COLO668 (cell line): ENCODE measurements around the gene DSCAML1.

Experiments used
- DNase-seq: peaks from one replicate; lab custom pipeline; 2025; ENCODE audit not compliant: unreplicated experiment; lab: John Stamatoyannopoulos, UW

DSCAML1 gene

DNA sequence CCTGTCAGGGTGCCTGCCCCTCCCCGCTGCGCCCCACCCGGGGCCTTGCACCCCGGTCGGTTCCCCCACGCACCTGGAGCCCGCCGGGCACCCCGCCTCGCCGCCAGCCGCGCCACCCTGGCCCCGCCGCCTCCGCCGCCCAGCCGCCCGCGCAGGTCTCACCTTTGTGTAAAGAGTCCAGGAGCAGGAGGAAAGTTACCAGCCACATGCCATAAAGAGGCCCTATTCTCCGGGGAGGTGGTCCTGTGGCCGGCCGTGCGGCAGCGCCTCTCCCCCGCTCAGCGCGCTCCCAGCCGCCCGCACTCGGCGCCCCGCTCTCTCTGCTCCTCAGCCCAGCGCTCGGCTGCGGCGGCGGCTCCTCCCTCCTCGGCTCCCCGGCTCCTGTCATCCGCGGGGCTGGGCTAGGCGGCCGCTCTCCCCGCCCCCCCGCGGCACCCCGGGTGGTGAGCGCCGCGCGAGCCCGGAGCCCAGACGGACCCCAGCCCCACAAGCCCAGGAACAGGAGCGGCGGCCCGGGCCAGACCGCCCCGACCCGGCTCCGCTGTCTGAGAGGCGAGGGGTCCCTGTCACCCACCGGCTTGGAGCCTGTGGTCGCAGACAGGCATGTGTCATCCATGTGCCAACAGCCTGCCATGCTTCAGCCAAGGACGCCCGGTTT lies at the start of gene DSCAML1:
TSS of gene DSCAML1 (minus strand) at position 345 of the 658 bp plus-strand sequence. CDS start at position 208, 137 bp downstream.
- DNase-seq: peak; percentile 68

DNA sequence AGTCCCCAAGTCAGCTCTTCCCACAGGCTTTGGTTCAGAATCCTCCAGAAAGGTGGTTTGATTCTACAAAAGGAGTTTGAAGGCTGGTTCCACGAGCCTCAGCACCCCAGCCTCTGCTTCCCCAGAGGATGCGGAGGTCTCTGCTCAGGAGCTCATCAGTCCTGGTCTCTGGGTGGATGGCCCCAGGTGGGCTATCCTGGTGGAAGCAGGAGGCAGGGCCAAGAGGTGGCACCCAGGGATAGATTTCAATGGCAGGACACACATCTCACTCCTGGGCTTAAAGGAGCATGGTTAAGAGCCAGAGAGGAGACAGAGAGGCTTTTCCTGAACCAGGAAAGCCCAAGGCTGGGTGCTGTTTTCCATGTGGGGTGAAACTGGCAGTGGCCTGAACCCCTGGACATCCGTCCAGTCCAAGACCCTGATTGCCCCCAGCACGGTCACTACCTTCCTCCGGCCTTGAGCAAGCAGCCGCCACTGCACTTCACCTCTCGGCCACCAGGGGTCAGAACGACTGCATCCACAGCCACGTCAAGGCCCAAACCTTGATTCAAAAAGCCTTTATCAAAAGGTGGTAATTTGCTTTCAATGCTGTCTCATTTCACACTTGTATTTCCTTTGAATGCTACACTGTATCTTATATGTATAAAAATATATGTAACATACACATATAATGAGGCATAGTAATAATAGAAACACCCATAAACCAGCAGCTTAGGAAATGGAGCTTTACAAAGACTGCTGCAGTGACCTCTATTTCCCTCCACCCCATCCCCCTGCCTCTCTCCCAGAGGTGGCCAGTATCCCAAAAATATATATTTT lies 46.9 kb upstream of the DSCAML1 start:
- DNase-seq: peak; percentile 72

DNA sequence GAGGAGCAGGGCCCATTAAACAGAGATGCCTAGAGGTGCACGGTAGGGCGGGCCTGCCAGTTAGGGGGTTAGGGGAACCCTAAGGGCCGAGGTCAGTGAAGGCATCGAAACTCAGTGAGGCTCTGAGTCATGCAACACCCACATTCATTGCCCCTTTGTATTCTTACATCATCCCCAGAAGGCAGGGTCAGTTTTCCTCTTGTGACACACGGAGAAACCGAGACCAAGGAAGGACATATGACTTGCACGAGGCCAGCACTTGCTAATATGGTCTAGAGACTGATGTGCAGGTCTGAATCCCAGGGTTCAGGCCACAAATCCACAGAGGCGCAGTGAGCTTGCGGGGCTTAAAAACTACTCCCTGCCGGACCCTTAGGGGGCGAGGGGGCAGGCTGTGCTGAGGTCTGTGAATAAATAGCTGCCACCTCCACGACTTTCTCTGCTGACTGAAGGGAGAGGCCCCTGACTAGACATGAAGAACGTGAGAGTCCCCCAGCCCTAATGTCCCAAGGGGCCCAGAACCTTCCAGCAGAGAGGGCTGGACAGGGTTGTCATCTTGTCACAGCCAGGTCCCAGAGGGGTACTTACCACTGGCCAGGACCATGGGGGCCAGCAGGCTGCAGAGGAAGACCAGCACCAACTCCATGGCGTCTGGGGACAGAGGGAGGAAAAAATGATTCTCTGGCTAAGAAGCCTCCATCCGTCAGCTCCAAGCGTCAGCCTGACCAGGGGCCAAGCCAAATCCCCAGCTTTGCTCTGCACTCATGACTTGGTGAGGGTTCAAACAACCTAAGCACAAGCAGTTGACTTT lies 45.3 kb upstream of the DSCAML1 start:
- DNase-seq: no peak

- no peak for DNase-seq
These were observed 44.6 kb upstream of the DSCAML1 start for GRCh38 chr11:117841551-117842031.

- DNase-seq: no peak
These were observed 44.0 kb upstream of the DSCAML1 start for GRCh38 chr11:117840881-117841550.

DNA sequence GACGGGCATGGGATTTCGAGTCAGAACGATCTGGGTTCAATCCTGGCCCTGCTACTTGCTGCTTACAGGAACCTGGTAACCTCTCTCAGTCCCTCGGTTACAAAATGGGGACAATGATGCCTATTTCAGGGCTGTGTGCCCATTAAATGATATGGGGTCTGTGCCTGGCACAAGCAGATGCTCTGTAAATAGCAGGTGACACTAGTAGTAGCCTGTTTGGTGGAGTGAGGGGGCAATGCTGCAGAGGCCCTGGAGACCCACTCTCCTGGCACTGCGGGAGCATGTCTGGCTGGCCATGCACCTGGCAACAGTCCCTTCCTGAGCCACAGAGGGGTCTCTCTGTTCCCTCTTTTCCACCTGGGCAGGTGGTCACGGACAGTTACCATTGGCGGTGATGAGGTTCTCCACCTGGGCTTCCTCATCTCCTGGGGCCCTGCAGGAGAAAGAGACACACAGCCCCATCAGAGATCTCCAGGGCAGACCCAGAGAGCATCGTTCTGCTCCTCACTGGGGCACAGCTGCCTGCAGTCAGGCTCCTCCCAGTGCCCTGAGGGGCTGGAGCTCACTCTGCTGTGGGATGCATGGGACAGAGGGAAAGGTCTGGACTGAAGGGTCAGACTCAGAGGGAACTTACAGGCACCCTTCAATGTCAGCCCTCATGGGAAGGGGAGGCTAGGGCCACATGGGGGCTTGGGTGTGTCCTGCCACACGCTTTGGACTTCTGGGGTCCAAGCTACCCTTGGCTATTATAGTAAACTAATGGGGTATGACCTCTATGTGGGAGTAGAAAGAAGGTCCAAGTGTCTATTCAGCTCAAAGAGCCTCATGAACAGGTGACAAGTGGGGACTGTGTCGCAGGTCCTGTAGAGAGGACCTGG lies 43.2 kb upstream of the DSCAML1 start:
- no peak for DNase-seq

- DNase-seq: no peak
These were observed 42.4 kb upstream of the DSCAML1 start for GRCh38 chr11:117839380-117839881.

DNA sequence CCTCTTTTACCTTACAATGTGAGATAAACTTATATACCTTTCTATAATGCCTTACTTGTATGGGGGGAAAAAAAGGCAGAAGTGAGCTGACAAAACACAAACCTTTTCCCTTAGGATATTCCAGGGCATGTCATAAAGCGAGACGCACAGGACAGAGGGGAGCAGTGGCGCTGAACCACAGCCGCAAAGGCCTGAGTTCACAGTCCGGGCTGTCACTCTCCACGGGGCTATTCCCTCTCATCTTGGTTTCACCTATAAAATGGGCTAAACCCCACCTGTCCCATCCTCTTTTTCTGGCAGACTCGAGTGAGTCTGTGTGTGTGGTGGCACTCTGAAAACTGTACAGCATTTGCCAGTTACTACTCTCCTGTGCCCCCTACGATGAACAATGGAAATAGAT lies 41.9 kb upstream of the DSCAML1 start:
- no peak for DNase-seq

GRCh38 chr11:117837791-117838190 lies 40.8 kb upstream of the DSCAML1 start:
- no peak for DNase-seq

GRCh38 chr11:117837070-117837776 lies 40.2 kb upstream of the DSCAML1 start:
- no peak for DNase-seq

GRCh38 chr11:117836077-117836960 lies 39.3 kb upstream of the DSCAML1 start:
- DNase-seq: no peak

DNA sequence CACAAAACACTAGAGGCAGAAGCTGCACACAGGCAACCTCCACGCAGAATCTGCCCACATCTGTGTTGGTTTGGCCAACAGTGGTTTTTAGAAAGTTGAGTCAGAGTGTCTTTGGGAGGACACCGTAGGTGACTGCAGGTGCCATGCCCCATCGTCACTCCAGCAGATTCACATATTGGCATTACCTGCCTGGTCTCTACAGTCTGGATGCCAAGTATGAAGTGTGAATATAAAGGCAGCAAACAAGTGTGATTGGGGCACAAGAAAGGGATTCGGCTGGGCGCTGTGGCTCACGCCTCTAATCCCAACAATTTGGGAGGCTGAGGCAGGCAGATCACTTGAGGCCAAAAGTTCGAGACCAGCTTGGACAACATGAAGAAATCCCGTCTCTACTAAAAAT lies 38.6 kb upstream of the DSCAML1 start:
- DNase-seq: no peak

DNA sequence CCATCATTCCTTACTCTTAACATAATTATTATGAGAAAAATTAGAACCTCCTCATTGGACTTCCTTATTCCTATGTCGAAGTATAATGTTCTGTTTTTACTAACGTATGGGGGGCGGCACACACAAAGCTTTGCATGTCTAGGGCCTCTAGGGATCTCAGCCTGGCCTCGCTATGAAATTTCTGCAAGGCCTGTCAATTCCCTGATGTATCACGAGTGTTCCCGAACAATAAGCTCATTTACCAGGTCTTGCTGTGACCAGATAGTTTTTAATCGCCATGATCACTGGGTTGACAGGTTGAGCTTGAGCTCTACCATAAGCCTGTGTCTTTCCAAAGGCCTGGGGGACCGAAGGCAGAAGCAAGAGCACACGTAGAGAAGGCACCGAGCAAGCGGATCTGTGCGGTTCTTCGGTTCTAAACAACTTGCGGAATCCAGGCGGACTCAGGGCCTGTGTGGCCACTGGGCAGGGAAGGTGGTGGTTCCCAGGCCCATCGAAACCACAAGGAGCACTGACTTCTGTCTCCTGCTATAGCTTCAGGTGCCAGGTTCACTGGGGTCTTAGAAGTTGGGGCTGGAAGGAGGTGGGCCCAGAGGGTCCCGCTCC lies 37.9 kb upstream of the DSCAML1 start:
- DNase-seq: no peak

- no peak for DNase-seq
These were observed 37.2 kb upstream of the DSCAML1 start for GRCh38 chr11:117834068-117834810.

DNA sequence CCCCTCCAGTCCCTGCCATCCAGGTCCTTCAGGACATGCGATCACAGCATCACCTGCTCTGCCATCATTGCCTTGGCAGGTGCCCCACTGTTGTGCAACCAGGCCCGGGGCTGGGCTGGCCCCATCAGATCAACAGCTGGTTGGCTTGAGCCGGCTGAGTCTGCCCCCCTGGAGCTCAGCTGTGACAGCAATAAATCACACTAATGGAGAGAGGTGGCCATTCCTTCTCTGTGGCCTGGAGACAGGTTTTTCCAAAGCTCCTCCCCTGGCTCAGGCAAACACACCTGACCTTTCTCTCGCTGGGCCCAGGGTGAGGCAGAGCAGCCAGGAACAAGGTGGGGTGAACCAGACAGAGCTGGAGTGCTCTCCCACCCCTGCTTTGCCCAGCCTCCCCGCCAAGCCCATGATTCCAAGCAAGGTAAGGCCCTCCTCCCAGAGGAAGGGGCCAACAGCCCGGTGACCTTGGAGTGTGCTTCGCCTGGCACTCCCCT lies 36.4 kb upstream of the DSCAML1 start:
- peak; percentile 96 for DNase-seq

GRCh38 chr11:117832511-117832910 lies 35.5 kb upstream of the DSCAML1 start:
- DNase-seq: no peak
